Colonic mucosa (tissue), 4 donors: ENCODE results near the gene BANF2. TPM values are rescaled to one million over a fixed set of nuclear protein-coding genes. Genes with fewer than 3 reads are reported as not detected.

Experiments used
- DNase-seq: peaks from one replicate; pipeline ENCODE4 v3.0.0-alpha.2; 2020
- H3K27ac ChIP-seq: fragments of 200-600 bp; one replicate; pipeline ENCODE4 v1.8.0; 2021
- H3K27me3 ChIP-seq: fragments of 200-600 bp; one replicate; pipeline ENCODE4 v1.8.0; 2021
- H3K36me3 ChIP-seq: fragments of 200-600 bp; one replicate; pipeline ENCODE4 v1.8.0; 2021
- H3K4me1 ChIP-seq: fragments of 200-600 bp; one replicate; pipeline ENCODE4 v1.8.0; 2021; ENCODE audit warnings: mild to moderate bottlenecking
- H3K4me3 ChIP-seq: fragments of 200-600 bp; one replicate; pipeline ENCODE4 v1.8.0; 2021
- H3K9ac ChIP-seq, 2 donors: one replicate each; pipeline ENCODE4 v1.7.0; 2013; ENCODE audit warnings: control low read depth in 2 of 2, low read depth in 2 of 2, low read length in 2 of 2
- H3K9me3 ChIP-seq: fragments of 200-600 bp; one replicate; pipeline ENCODE4 v1.8.0; 2021
- CTCF ChIP-seq: fragments of 200-600 bp; IDR thresholded peaks from one replicate; pipeline ENCODE4 v1.8.0; 2022; ENCODE audit warnings: antibody characterized with exemption, mild to moderate bottlenecking
- intact Hi-C: fragments of 100-400 bp; cut with DNase I; formaldehyde crosslinking; loops from one replicate; pipeline ENCODE4 v1.14.1; 2022
- total RNA-seq, 2 donors: library from RNA; stranded (reverse); fragmentation: NEBNext Ultra II Directional in 1 of 2; extraction: Animal tissue kit (Norgen Biotek cat#: 25700) in 1 of 2; gene quantifications; one replicate each; pipeline ENCODE4 v1.2.1, GENCODE V29; 2021
- donor health status: healthy.
- donor health status: DM: no; HTN: no; CAD: no.
- donor health status: DM: no; HTN: no; CAD: no.

Gene BANF2
- total RNA-seq, 2 donors from 2014 or later, result not detected

DNA sequence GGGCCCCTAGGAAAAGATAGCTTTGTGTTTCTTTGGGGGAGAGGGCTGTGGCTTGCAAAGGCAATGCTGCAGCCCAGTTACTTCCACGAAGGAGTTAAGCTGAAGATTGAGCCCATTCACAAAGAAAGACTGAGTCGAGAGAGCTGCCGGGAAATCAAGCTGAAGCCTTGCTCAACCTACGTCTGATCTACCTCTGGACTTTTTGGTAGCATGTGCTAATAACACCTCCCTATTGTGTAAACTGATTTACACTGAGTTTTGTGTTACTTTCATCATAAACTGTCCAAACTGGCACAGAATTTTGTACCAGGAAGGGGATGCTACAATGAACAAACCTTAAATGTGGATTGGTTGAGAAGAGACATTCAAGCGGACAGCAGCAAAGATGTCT is 23.5 kb downstream of the BANF2 start:
- no peak for TF ChIP-seq CTCF
- no peak overlapping the region for H3K27ac ChIP-seq

GRCh38 chr20:17725094-17725835 is 25.5 kb downstream of the BANF2 start:
- H3K27ac ChIP-seq, result no peak overlapping the region
- intact Hi-C loops, result no loop called here
- no peak for DNase-seq
- no peaks in the 10 kb centered on the region for H3K36me3 ChIP-seq
- no peak overlapping the region for H3K9ac ChIP-seq
- no peaks in the 10 kb centered on the region for H3K27me3 ChIP-seq
- H3K9me3 ChIP-seq, result no peaks in the 10 kb centered on the region
- no peaks in the 10 kb centered on the region for H3K4me1 ChIP-seq
- no peak for TF ChIP-seq CTCF
- no peak overlapping the region for H3K4me3 ChIP-seq

More for the DNA sequence above, 23.5 kb downstream of the BANF2 start:
- intact Hi-C loops, result no loop called here
- H3K9ac ChIP-seq, result no peak overlapping the region
- no peak overlapping the region for H3K4me3 ChIP-seq
- no peaks in the 10 kb centered on the region for H3K36me3 ChIP-seq
- H3K9me3 ChIP-seq, result no peaks in the 10 kb centered on the region
- H3K27me3 ChIP-seq, result no peaks in the 10 kb centered on the region
- no peaks in the 10 kb centered on the region for H3K4me1 ChIP-seq
- no peak for DNase-seq

DNA sequence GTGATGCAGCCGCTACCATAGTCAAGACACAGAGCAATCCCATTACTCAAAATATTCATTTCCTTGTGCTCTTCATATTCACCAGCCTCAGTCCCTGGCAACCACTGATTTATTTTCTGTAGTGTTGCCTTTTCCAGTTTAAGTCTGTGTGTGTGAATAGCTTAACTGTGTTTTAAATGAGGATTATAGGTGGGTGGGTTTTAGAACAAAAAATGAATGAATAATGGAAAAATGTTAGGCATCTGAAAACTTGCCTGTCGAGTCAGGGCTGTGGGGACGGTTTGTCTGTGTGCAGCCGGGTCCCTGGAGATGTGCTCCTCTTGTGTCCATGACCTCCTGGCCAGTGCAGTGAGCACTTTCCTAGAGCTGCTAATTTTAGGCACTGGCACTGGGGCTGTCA is 27.1 kb downstream of the BANF2 start:
- intact Hi-C loops, result no loop called here
- H3K36me3 ChIP-seq, result no peaks in the 10 kb centered on the region
- no peak overlapping the region for H3K4me3 ChIP-seq
- no peaks in the 10 kb centered on the region for H3K9me3 ChIP-seq
- no peak overlapping the region for H3K27ac ChIP-seq
- H3K27me3 ChIP-seq, result no peaks in the 10 kb centered on the region
- H3K9ac ChIP-seq, result no peak overlapping the region
- no peaks in the 10 kb centered on the region for H3K4me1 ChIP-seq
- DNase-seq, result no peak
- TF ChIP-seq CTCF, result no peak

DNA sequence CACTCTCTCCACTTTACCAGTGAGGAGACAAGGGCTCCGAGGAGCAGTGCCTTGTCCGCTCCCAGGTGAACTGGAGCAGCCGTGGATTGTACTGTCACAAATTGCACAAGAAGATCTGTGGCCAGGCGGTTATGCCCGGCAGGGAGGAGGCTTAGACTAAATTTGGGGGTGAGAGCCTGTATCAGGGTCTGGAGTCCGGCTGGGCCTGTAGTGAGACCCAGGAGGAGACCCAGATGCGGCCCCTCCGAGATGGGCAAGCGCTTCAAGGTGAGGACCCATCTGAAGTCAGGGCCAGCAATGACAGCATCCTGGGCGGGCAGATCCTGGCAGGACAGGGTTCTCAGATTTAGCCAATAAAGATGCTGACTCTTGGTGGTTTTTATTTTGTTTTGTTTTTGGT is 27.6 kb downstream of the BANF2 start:
- Histone ChIP-seq H3K36me3 (no peaks in the 10 kb centered on the region), H3K9me3 (no peaks in the 10 kb centered on the region), H3K4me1 (no peaks in the 10 kb centered on the region), H3K27ac (no peak overlapping the region), H3K9ac (no peak overlapping the region), H3K4me3 (no peak overlapping the region), H3K27me3 (no peaks in the 10 kb centered on the region)
- TF ChIP-seq CTCF, result no peak
- intact Hi-C loops, result no loop called here
- no peak for DNase-seq

DNA sequence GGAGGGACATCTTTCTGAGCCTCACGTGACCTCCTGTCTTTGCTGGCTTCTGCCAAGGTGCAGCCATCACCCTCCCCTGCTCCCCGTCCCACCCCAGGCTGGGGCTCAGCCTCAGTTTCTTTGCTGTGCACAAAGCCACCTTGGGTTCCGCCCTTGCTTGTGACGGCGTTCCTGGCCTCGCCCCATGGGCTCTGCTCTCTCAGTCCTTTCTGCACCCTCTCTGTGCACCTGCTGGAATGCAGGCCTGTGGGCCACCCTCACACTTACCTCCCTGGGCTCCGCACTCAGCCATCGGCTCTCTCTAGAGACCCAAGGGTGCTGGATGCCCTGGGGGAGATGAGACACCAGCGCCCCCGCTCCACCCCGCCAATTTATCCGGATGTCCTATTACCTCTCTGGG is 28.3 kb downstream of the BANF2 start:
- Histone ChIP-seq H3K9me3 (no peaks in the 10 kb centered on the region), H3K27me3 (no peaks in the 10 kb centered on the region), H3K27ac (no peak overlapping the region), H3K4me3 (no peak overlapping the region), H3K36me3 (no peaks in the 10 kb centered on the region), H3K4me1 (no peaks in the 10 kb centered on the region), H3K9ac (no peak overlapping the region)
- TF ChIP-seq CTCF, result no peak
- intact Hi-C loops, result no loop called here
- no peak for DNase-seq
